Measurements from ENCODE around the gene HNRNPR. TPM values are rescaled to one million over a fixed set of nuclear protein-coding genes. Genes with fewer than 3 reads are reported as not detected.
A peak's percentile ranks its signal among the peaks of the same experiment; 100 is the strongest.

The HNRNPR gene
- total and polyA plus RNA-seq, 9 of the 15 experiments (the other 6 are each of a cell fraction or from before 2014, with no cell fraction given), result 80.9 to 372 (median 301) TPM

DNA sequence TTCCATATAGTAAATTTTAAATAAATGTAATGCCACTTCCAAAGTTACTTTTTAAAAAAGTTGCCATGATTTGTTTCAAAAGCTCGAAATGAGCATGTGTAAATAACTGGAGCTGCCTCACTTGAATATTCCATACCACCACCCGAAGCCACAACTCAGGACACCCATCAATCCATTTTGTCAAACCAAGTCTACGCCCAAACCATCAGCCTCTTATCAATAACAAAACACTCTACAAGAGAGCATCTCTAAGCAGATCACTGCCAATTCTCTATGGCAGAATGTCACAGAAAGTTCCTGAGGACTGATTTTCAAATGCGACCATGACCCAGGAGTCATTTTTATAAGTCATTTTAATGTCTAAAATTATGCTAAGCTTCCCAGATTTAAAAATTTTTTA is 4.5 kb downstream of the HNRNPR start:
- ATAC-seq (no peak), FAIRE-seq (no peak), DNase-seq (ENCODE audit: extremely low read depth in 1 of 4, low spot score in 3 of 4) (peak in 2 of 4 experiments; percentile 23 to 36)
- Histone ChIP-seq H2AFZ (ENCODE audit: low read depth, low read length) (no peak overlapping the region), H3K27me3 (ENCODE audit: control insufficient read depth in 2 of 2, insufficient read depth in 2 of 2, low read length in 2 of 2) (no peaks in the 10 kb centered on the region), H3K27ac (ENCODE audit: extremely low read depth, low read depth, low read length) (no peak overlapping the region), H3K9me3 (replicated peaks; ENCODE audit: control insufficient read depth, insufficient read depth, low read depth, low read length) (no peaks in the 10 kb centered on the region), H3K4me3 (no peak overlapping the region), H4K20me1 (replicated peaks; ENCODE audit: control insufficient read depth, insufficient read depth, low read length) (peaks cover 46% of the 10 kb centered on the region), H3K79me2 (ENCODE audit: control insufficient read depth, insufficient read depth, low read length) (peaks cover 89% of the 10 kb centered on the region), H3K4me1 (replicated peaks in 1 of 2; ENCODE audit: control insufficient read depth in 2 of 2, insufficient read depth in 2 of 2, low read length in 2 of 2) (peaks cover 14 to 24% of the 10 kb centered on the region in 2 experiments; a peak in 4 of 5 replicates), H3K9ac (ENCODE audit: insufficient read depth in 1 of 2, low read depth in 2 of 2, low read length in 2 of 2) (no peak overlapping the region), H3K36me3 (ENCODE audit: control insufficient read depth, insufficient read depth, low read length) (peaks cover 64% of the 10 kb centered on the region), H3K9me1 (ENCODE audit: control insufficient read depth, insufficient read depth, low read length) (no peaks in the 10 kb centered on the region), H3K4me2 (ENCODE audit: insufficient read depth, low read length) (peak overlapping the region; percentile 29; the same call in 1 of the 2 replicates)
- 31% methylated on average over 4 of the region's 4 CpGs for WGBS (ENCODE audit: insufficient coverage, low coverage, missing lambda C conversion rate)
- BruUV-seq (replicated peaks), result no TSS peak
- ChIA-PET POLR2A (interaction anchor here (0.9 to 3.4 kb wide), 7 partner anchors 10 to 191 kb away, joined by 3 to 21 read pairs (median 3); partner anchors contain the start of gene E2F2), CTCF (ENCODE audit: low intra/inter-chr PET ratio) (no interaction called here)
- in situ Hi-C loops (cut with MboI), result loop anchor here (5.0 kb wide), 1 partner anchor 63 kb away; no protein-coding TSS in a partner anchor
- TF ChIP-seq NEUROD1 (IDR thresholded peaks at IDR 0.05; ENCODE audit: borderline replicate concordance, low read depth, low read length, partially characterized antibody) (no peak), NFIX (CRISPR knock-in tag; IDR thresholded peaks at IDR 0.05; ENCODE audit: low read depth) (no peak), ELF1 (tag; IDR thresholded peaks at IDR 0.05) (no peak), KDM1A (IDR thresholded peaks at IDR 0.05) (no peak), ZNF121 (CRISPR knock-in tag; conservative IDR thresholded peaks at IDR 0.05) (no peak), POLR2AphosphoS5 (IDR thresholded peaks at IDR 0.05; ENCODE audit: control insufficient read depth, insufficient read depth, low read depth, low read length) (no peak), FOXA1 (IDR thresholded peaks at IDR 0.05; ENCODE audit: borderline replicate concordance) (no peak), SRSF9 (IDR thresholded peaks at IDR 0.05; ENCODE audit: borderline replicate concordance, low read depth, low read length) (no peak), GABPA (tag; conservative IDR thresholded peaks at IDR 0.05; ENCODE audit: low read depth) (no peak), TAF7 (tag; IDR thresholded peaks at IDR 0.05) (no peak)
- TF ChIP-seq, protein P1, sequence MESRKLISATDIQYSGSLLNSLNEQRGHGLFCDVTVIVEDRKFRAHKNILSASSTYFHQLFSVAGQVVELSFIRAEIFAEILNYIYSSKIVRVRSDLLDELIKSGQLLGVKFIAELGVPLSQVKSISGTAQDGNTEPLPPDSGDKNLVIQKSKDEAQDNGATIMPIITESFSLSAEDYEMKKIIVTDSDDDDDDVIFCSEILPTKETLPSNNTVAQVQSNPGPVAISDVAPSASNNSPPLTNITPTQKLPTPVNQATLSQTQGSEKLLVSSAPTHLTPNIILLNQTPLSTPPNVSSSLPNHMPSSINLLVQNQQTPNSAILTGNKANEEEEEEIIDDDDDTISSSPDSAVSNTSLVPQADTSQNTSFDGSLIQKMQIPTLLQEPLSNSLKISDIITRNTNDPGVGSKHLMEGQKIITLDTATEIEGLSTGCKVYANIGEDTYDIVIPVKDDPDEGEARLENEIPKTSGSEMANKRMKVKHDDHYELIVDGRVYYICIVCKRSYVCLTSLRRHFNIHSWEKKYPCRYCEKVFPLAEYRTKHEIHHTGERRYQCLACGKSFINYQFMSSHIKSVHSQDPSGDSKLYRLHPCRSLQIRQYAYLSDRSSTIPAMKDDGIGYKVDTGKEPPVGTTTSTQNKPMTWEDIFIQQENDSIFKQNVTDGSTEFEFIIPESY (CRISPR knock-in tag; IDR thresholded peaks at IDR 0.05), result no peak
- TF ChIP-seq, protein P2, sequence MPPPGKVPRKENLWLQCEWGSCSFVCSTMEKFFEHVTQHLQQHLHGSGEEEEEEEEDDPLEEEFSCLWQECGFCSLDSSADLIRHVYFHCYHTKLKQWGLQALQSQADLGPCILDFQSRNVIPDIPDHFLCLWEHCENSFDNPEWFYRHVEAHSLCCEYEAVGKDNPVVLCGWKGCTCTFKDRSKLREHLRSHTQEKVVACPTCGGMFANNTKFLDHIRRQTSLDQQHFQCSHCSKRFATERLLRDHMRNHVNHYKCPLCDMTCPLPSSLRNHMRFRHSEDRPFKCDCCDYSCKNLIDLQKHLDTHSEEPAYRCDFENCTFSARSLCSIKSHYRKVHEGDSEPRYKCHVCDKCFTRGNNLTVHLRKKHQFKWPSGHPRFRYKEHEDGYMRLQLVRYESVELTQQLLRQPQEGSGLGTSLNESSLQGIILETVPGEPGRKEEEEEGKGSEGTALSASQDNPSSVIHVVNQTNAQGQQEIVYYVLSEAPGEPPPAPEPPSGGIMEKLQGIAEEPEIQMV (tag; conservative IDR thresholded peaks at IDR 0.05; ENCODE audit: low read depth), result no peak
- intact Hi-C loops (cut with micrococcal nuclease), result loop anchor here (10.0 kb wide), 1 partner anchor 195 kb away; the partner anchor contains the start of gene E2F2

All from K562 (cell line).